SK-MEL-5 (cell line): ENCODE data around the gene SEMA3C. TPM values are rescaled to one million over a fixed set of nuclear protein-coding genes. Genes with fewer than 3 reads are reported as not detected.

Experiments
- DNase-seq: peaks from one replicate; pipeline ENCODE4 v3.0.0-alpha.2; 2016; ENCODE audit warnings: low read depth, low spot score
- in situ Hi-C: cut with HindIII; loops from 2 replicates; pipeline ENCODE4 v1.10.0; 2016; ENCODE audit warnings: low sequenced_read_pairs, high pct_unique_total_duplicates, low pct_unique_long_range_greater_than_20kb
- total RNA-seq: library from RNA; depleted of rRNA; stranded (reverse); fragments of >200 nt; shearing (Covaris generic); gene quantifications from 2 replicates; pipeline ENCODE4 v1.2.3, GENCODE V29; 2014

SEMA3C gene
- total RNA-seq, 1 experiment from 2014 or later = 26.4 TPM

DNA sequence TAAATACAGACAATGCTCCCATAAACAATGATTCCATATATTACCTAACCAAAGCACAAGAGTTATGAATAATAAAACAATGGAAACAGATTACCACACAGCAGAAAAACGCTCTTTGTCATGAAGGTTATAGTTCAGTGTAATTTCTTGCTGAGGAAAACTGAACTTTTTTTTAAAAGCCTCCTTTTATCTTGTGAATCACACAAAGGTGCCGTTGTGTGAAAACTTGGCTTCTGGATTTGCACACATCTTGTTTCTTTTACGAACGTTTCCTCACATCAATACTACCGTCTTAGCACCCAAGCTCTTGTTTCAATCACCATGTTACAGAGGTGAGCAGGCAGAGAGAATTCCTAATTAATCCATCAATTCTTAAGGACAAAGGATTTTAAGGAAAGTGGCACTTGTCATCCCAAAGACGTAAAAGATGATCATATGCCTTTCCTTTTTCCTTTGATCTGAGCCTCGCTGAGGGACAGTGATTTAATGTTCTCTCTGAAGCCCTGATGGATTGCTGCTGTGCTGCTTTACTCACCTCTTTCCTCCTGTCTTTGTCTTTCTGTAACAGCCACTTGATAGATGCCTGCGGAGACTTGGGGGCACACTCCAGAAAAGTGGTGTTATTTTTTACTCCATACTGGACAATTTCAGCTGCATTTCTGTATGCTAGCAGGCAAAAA, 170.3 kb downstream of the SEMA3C start:
- in situ Hi-C loops = no loop called here
- peak; percentile 89 for DNase-seq

DNA sequence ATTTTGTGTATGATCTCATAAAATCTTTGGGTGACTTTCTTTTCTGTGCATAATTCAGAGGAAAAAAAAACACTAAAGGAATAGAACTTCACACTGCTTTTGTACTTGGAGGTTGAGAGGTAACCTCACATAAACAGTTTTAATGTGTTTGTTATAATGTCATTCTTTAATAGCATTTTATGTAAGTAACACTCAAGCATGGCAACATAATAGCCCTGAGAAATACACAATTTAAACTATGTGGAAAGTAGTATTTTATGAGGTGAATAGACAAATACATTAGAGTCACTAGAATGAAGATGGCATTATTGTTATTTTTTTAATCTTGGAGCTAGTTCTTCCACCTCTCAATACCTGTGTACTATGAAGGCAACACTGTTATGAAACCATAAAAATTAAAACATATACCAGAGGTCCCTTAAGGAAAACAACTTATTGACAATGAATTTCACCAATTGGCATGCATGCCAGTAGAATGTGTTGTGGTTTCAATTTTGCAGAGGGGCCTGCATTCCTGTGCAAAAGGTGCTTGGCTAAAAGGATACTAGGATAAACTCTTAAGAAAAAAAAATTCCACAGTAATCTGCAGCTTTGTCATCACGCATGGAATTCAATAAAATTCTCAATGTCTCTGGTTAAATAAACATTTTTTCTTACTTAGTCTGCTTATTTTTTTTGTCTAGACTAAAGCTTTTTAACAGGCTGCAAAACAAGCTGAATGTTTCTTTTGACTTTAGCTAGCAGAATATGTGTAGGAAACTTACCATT, 177.9 kb downstream of the SEMA3C start:
- in situ Hi-C loops = no loop called here
- DNase-seq = no peak

DNA sequence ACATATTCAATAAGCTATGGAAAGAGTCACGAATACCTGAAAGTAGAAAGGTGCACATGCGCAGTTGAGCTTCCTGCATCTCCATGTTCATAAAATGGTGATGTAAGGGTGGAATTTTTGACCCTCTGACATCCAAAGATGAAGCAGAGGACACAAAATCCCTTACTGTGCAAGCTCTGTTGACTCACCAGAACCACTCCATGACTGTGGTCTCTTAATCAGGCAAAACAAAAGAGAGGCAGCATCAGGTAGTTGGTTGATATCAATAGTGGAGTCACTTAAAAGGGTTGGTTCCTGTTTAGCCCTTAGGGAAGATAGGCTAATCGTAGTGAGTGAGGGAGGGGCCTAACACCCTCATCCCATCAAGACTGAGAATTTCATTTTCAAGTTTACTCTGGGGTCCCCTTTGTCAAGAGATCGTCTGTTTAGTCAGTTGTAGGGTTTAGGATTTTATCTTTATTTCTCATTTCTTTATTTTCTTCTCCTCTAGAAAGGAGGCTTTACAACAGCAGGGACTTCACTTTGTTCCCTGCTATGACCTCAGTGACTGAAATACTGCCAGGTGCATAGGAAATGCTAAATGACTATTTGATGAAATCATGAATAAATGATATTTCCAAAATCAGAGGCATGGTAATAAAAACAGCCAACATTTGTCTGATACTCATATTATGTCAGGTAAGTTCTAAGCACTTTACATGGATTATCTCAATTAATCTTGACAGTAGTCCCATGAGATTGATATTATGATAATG, 182.3 kb downstream of the SEMA3C start:
- DNase-seq = no peak
- in situ Hi-C loops = no loop called here

DNA sequence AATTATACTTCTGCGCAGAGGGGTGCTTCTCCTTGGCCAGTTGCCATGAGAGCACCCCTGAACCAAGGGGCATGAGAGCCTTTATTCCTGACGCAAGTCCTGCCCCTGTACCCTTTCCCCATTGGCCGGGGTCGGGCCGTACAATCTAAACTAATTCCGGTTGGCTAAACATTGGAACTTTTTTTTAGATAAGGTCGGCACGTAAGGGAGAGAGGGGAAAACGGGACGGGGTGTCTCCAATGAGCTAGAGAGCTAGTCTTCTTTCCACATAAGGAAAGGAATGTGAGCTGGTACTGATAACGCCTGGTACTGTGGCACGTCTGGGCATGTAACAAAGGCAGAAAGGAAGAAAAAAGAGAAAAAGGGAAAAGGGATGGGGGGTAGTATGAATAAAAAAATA, 183.5 kb downstream of the SEMA3C start:
- DNase-seq = no peak
- in situ Hi-C loops = no loop called here

DNA sequence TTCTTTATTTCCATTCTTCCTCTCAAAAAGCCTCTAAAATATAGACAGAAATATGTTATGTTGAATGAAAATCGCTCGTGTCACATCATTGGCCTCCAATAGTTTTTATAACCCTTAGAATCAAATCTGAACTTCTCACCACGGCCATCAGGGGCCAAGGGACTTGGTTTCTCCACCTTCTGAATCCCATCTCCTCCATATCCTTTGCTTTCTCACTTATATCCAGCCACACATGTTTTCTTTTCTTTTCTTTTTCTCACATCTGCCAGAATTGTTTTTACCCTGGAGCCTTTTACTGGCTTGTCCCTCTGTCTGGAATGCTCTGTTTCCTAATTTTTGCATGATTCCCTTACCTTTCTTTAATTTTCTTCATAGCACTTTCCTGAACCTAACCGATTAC, 184.8 kb downstream of the SEMA3C start:
- no peak for DNase-seq
- in situ Hi-C loops = no loop called here

DNA sequence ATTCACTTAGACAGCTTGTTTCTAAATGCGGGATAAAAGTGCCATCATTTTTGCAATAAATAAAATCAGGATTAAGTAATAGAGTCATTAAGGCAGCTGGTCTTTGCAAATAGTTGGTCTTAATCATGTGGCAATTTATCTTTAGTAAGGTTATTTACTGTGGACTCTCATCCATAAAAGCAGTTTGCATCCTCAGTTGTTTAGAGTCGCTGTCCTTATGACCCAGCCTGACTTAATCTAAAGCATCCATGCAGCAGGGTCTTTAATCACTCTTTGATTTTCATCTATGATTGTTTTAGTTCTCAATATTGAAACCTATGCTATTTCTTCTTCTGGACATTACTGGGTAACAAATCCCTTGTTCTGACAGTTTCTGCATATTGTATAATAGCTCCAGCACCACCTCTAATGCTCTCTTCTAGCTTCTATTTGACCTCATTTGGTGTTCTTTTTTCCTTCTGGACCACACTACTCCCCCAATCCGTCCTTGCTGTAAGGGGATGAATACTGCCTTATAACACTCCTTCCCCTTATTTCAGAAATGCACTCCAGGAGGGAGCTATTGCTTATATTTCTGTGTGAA, 185.4 kb downstream of the SEMA3C start:
- in situ Hi-C loops = no loop called here
- no peak for DNase-seq

DNA sequence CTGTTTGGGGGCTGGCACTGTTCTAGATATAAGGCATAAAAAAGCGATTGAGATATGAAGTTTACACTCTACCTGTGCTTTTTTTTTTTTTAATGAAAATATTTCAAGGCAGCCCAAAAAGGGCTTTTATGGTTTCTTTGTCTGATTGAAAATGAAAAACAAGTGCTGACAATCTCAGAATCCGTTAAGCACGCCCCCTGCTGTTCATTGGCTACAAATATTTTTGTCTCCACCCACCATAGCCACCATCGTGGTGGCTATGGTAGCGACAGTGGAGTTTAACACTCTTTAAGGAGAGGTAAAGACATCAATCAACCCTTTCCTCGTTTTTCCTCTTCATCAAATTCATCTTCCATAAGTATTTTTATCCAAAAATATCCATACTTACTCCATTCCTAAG, 186.2 kb downstream of the SEMA3C start:
- in situ Hi-C loops = no loop called here
- DNase-seq = peak; percentile 46

DNA sequence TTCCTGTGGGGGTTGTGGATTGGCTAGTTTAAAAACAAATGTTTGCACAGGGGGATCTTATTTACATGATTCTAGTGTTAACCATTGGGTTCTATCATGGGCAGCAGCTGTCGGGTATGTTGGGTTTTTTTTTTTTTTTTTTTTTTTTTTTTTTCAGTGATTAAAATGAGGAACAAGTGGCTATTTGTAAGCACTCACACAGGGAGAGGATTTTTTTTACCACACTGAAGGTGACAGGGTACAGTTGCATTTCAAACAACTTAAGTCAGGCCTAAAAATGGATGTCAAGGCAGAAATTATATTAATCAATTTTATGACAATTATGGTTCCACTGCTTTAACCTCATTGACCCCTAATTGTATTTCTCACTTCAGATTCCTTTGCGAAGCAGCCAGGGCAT, 187.6 kb downstream of the SEMA3C start:
- no peak for DNase-seq

DNA sequence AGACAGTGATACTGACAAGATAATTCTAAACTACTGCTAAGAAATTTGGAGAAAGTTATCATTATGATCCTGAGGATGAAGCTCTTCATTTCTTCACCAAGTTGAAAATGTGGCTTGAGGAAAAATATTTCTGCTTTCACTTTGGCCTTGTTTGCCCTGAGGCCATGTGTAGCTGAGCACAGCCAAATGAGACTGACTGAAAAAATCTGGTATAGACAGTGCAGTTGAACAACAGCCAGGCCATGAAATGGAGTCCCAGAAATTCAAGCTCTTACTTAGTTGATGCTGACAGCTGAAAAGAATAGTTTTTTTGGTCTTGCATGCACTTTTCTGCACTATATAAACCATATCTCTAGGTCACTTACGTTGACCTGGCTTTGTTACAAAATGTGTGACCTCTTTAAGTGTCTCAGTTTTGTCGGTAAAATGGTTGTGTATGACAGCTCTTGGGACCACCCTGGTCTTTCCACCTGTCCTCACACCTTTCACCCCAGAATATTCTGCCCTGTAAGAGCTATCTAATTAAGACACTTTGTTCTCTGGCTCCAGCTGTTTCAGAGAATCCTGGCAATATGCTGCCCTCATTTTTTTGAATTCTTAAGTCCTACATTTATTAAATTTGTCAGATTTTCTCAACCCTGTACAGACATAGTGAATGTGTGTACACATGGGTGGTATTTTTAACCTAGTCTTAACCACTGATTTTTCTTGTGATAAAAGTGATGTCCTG, 189.1 kb downstream of the SEMA3C start:
- DNase-seq = no peak
- in situ Hi-C loops = no loop called here

More for the DNA sequence above, 187.6 kb downstream of the SEMA3C start:
- in situ Hi-C loops = no loop called here

DNA sequence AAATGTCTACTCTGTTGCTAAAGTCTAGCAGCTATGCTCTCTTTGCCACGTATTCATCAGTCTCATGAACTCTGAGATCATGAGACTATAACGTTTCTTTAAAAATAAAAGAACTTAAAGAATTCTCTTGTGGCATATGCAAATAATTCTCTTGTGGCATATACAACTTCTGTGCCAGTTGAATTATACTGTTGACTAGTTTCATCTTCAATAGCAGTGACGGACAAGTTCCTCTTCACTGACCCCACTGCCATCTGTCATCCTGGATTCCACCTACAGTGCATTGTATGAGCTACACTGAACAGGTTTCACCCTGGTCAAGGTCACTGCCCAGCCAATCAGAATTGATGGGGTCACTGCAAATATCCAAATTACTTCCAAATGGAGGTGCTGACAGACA, 192.2 kb downstream of the SEMA3C start:
- in situ Hi-C loops = no loop called here
- no peak for DNase-seq

DNA sequence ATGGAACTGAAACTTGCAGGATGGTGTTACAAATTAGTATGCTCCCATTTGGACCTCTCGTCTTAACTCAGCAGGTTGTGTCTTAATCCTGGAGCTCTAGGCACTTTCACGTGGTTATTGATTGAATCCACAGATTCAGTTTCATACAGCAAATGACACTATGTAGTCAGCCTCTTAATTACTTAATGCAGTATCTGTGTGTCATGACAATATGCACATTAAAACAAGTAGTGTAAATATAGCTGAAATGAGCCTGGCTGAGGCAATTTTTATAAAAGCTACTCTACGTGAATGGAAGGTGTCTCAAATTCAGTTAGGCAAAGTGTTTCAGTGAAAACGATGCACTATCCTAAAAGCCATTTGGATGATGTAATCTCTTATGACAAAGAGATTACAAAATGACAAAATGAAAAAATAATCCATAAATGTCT, 193.7 kb downstream of the SEMA3C start:
- DNase-seq = no peak
- in situ Hi-C loops = no loop called here

DNA sequence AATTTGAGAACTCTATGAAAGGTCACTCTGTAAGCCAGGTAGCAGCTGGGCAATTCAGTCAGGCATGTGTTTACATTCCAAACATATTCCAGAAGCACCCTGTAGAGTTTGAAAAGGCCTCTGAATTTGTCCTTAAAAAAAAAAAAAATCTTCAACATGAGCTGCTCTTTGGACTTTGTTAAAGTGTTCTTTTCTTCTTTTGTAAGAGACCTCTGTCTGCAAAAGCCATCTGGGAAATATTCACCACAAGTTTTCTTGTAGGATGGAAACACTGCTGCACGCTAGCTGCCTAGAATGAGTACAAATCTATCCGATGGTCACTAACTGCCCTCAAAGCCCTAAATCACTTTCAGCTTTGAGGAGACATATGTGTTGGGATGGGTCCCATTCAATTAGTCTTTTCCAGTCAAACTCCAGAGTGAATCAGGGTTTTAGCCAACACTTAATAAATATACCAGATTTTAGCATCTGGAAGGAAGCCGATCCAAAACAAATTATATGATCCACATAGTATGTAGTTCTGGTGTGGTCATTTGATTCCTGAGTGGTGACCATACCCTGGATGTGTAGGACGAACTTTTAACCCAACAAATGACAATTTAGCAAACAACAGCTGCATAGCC, 194.5 kb downstream of the SEMA3C start:
- no peak for DNase-seq
- in situ Hi-C loops = no loop called here

DNA sequence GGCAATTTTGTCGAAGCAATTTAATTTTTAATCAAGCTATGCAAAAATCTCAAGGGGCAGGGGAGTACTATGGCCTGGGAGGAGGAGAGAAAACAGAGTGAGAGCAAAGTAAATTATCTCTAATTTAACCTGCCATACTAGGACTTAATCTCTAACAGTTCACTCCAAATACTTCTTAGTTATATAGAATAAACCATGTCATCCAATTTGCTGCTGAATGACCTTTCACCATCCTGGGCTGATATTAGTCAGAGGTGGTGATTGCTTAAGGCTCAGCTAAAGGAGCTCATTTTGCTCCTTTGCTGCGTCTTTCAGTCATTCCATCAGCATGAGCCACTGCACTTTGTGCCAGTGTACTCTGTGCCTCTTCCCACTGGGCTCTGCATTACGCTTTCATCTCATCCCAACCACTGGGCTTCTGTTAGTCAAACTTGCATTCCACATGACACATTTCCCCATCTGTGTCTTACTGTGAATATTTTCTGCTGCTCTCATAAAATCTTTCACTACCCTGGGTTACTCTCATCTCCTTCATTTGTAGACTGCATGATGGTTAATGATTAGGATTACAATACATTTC, 196.1 kb downstream of the SEMA3C start:
- in situ Hi-C loops = no loop called here
- peak; percentile 75 for DNase-seq

DNA sequence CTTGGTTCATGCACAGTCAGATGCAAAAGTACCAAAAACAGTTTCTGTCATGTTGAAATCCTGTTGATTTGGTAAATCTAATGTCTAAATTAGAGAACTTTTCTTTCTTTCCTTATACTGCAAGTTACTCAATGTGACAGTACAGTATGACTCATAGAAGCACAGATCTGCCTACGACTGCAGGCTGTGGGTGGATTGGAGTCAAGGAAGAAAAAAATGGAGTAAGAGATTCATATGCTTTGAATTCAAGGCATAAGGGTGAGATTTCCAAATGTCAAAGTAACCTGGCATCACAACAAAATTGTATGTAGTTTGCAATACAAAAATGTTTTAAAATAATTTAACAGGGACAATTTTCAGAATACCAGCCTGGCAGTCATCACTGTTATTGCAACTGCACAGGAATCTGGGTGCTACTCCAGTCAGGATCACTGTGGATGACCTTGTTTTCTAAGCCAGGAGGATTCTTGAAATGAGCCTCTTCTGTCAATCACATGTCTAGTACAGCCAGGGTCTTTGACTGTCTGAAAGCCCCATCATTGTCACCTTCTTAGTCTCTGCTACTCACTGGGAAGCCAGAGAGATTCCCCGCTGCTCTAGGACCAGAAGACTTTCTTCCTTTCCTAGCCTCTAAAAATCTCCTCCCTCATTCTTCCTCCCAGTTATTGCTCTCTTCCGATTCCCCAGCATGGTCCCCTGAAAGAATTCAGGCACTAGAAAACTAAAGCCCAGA, 196.8 kb downstream of the SEMA3C start:
- in situ Hi-C loops = no loop called here
- peak; percentile 54 for DNase-seq

DNA sequence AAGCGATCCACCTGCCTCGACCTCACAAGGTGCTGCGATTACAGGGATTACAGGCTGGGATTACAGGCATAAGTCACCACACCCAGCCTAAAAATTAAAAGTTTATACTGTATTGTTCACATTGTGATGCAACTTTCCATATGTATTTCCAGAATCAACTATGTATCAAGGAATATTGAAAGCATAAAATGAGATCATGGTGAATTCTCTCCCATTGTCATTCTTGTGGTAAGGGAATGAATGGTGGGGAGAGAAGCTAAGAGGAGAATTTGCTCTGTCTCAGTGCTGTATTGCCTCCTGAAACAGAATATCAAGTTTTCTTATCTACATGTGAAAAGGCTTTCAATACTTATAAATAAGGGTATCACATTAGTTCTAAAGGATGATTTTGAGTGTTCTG, 198.7 kb downstream of the SEMA3C start:
- no peak for DNase-seq
- in situ Hi-C loops = no loop called here

DNA sequence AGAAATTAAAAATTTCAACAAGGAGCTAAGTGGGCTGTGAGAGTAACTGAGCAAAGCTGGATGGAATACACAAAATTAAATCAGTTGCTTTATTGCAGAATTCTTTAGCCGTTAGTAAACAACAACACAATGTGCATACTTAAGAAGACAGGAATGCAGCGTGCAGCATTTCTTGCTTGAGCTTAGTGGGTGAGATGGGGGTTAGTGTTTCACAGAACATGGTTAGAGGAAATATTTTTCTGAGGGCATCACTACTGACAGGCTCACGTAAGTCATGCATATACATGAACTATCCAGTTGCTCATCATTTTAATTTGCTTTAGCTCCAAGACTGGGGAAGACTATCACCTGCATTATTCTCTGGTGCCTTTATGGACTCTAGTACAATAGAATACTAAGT, 199.6 kb downstream of the SEMA3C start:
- no peak for DNase-seq
- in situ Hi-C loops = no loop called here
